Subcutaneous adipose tissue (tissue), 4 donors: ENCODE results near the gene CERS6. TPM values are rescaled to one million over a fixed set of nuclear protein-coding genes. Genes with fewer than 3 reads are reported as not detected.

Experiments used
- total RNA-seq, 4 donors: library from RNA; depleted of rRNA; stranded (reverse); fragments of >200 nt; gene quantifications; one replicate each; pipeline ENCODE4 v1.1.0, GENCODE V29; 2016
- TF ChIP-seq, protein P1 (sequence below): fragments of 450-650 bp; IDR thresholded peaks from one replicate; pipeline ENCODE4 v1.5.1; 2016; ENCODE audit warnings: low read depth, mild to moderate bottlenecking, control low read depth, antibody characterized with exemption, moderate library complexity

CERS6 gene
- total RNA-seq, 4 donors from 2014 or later = 51.7 to 77.1 (median 59.3) TPM

DNA sequence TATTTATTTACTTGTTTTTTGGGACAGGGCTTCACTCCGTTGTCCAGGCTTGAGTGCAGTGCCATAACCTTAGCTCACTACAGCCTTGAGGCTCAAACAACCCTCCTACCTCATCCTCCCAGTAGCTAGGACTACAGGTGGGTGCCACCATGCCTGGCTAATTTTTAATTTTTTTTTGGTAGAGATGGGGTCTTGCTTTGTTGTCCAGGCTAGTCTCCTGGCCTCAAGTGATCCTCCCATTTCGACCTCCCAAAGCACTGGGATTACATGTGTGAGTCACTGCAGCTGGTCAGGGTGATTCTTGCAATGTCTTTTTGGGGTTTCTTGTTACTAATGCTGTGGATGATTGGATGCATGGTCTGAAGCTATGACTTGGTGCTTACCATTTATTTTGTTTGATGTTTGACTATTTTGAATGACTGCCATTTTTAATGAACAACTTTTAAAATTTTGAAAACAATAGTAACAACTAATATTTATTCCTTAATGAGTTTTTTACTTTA, 6.5 kb downstream of the CERS6 start:
- TF ChIP-seq, protein P1, sequence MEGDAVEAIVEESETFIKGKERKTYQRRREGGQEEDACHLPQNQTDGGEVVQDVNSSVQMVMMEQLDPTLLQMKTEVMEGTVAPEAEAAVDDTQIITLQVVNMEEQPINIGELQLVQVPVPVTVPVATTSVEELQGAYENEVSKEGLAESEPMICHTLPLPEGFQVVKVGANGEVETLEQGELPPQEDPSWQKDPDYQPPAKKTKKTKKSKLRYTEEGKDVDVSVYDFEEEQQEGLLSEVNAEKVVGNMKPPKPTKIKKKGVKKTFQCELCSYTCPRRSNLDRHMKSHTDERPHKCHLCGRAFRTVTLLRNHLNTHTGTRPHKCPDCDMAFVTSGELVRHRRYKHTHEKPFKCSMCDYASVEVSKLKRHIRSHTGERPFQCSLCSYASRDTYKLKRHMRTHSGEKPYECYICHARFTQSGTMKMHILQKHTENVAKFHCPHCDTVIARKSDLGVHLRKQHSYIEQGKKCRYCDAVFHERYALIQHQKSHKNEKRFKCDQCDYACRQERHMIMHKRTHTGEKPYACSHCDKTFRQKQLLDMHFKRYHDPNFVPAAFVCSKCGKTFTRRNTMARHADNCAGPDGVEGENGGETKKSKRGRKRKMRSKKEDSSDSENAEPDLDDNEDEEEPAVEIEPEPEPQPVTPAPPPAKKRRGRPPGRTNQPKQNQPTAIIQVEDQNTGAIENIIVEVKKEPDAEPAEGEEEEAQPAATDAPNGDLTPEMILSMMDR = no peak

DNA sequence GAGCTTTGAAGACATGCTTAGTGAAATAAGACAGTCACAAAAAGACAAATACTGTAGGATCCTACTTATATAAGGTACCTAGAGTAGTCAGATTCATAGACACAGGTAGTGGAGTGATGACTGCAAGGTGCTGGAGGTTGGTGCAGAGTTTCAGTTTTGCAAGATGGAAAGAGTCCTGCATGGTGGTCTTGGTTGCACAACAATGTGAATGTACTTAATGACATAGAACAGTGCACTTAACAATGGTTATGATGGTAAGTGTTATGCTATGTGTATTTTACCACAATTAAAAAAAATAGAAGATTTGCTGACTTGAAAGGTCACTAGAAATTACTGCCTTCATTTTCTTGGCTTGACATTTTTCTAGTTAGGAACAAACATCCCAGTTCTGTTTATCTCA, 9.5 kb downstream of the CERS6 start:
- TF ChIP-seq, protein P1 = no peak

DNA sequence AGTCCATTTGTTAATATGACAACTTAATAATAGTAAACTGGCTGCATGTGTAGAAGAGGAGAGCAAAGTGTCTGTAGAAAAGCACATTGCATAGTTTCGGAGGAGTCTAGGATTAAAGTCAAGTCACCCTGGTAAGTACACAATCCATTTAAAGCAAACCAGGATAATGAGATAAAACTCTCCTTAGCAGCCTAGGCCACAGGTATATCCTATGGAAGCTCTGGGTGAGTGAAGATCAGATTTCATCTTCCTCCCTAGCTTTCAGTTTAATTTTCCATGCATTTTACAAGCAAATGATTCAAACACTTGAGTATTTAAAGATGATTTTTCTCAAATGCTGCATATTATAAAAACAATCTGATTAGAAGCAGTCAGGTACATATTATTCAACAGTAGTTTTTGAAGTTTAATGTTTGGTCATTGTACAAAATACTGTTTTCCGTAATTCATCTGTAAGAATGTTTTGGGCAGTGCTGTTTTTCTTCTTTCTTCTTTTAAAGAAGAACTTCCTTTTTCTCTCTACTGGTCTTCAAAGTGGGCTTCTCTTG, 10.2 kb downstream of the CERS6 start:
- TF ChIP-seq, protein P1 = no peak

DNA sequence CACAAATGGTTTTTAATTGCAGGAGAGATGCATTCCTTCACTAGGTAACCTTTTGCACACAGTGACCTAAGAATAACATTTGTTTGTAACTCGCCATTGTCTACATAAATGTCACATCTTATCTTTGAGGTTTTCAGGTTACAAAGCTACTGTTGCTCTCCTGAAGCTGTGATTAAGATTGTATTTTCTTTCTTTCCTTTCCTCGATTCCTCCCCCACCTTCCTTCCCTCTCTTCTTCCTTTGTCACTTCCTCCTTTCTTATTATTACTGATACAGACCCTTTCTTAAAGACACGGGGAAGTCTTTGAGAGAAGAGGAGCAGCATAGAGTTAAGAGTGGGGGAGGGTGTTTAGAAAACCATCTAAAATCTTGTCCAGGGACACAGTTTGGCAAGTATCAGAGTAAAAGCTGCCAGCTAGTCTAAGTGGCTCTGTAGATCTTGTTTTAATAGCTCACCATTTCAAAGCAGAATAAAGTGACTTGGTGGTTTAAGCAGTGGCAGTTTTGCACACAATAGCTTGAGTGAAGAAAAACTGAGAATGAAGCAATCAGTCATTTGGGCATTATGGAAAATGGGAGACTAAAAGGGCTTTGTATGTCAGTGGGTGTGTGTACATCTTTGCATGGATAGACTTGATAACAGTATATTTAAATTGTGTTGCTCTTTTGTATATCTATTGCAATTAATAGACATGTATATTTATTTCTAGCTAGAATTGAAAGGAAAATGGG, 10.9 kb downstream of the CERS6 start:
- TF ChIP-seq, protein P1 = no peak

DNA sequence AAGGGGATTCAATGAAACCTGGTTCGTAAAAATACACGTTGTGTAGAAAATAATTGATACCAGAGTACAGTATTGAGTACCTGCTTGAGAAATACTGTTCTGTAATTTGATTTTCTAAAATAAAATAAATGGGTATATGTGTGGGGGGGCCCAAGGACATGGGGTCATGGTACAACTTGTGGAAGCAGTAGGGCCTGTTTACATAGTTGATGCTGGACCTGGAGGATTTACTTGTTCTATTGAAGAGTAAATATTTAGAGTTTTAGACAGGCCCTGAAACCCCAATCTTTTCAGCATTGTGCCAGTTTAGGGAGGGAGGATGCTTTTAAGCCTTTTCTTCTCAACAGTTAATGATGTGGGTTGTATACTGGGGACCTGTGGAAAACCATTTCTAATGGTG, 11.7 kb downstream of the CERS6 start:
- TF ChIP-seq, protein P1 = no peak

DNA sequence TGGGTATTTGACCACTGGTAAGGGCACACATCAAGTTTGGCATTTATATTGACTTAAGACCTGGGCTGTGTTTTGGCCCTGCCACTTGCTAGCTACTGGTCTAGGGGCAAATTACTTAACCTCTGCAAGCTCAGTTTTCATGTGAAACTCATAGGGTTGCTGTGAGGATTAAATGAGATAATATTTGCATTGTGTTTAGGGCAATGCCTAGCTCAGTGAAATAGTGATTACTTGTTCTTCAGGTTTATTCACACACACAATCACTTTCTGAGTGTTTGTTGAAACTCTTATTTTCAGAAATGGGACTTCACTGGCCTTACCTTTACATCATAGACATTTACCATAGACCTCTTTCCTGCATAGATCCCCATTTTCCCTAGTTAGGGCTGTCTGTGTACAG, 12.3 kb downstream of the CERS6 start:
- TF ChIP-seq, protein P1 = no peak

DNA sequence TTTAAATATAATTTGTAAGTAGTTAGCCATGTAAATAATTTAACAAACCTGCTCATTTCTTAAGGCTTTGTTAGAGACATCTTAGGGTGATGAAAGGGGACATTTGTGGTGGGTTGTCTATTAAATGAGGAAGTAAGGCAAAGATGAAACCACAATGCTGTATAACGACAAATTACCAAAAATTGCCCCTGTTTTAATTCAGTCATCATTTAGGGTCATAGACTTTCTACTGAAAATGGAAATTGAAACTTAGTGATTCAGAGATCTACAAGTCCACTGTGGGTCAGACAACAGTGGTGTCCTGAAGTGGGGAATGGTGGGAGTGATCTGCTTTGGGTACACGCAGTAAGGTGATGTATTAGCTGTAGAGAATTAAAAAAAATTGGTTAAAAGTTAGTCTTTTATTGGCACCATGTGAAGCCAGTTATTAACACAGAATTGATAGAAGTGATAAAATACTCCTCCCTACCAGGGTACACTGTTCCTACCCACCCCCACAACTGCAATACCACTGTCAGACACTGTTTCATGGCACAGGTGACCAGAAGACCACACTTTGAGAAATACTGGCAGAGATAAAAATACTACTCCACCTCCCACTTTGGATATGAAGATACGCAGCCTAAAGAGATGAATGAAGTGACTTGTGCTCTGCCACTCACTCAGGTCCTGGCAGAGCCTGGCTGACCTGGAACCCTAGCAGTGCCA, 13.4 kb downstream of the CERS6 start:
- TF ChIP-seq, protein P1 = no peak
